Activated naive CD8-positive, alpha-beta T cell treated with anti-CD3 and anti-CD28 coated beads, Interleukin-2, amount 50 U/mL, for 16 hours (primary cell): ENCODE data around the gene OSBPL7.

Experiments used
- DNase-seq: peaks from one replicate; pipeline ENCODE4 v3.0.0-alpha.2; 2020; ENCODE audit warnings: low read depth, low spot score

Gene OSBPL7

DNA sequence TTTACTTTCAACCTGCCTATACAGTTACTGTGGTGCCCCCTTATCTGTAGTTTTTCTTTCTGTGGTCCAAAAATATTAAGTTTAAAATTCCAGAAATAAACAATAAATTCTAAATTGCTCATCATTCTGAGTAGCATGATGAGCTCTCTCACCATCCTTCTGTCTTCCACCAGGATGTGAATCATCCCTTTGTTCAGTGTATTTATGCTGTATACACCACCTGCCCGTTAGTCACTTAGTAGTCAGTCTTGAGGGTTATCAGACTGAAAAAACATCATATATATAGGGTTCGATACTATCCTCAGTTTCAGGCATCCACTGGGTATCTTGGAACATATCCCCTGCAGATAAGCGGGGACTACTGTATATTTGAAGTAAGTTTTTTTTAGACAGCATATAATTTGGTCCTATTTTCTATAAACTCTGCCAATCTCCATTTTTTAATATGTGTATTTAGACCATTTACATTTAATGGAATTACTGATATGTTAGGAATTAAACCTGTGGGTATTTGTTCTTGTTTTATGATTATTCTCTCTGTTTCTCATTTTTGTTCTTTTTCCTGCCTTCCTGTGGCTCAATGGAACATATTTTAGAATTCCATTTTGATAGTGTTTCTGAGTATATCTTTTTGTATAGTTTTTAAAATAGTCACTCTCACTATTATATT lies 57.5 kb downstream of the OSBPL7 start:
- DNase-seq = no peak

DNA sequence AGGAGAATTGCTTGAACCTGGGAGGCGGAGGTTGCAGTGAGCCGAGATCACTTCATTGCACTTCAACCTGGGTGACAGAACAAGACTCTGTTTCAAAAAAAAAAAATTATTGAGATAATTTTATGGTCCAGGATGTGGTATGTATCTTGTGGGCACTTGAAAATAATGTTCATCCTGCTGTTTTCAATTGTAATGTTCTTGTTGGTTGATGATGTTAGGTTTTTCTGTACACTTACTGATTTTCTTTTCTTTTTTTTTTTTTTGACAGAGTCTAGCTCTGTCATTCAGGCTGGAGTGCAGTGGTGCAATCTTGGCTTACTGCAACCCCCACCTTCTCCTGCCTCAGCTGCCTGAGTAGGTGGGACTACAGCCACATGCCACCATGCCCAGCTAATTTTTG lies 58.9 kb downstream of the OSBPL7 start:
- DNase-seq = no peak

DNA sequence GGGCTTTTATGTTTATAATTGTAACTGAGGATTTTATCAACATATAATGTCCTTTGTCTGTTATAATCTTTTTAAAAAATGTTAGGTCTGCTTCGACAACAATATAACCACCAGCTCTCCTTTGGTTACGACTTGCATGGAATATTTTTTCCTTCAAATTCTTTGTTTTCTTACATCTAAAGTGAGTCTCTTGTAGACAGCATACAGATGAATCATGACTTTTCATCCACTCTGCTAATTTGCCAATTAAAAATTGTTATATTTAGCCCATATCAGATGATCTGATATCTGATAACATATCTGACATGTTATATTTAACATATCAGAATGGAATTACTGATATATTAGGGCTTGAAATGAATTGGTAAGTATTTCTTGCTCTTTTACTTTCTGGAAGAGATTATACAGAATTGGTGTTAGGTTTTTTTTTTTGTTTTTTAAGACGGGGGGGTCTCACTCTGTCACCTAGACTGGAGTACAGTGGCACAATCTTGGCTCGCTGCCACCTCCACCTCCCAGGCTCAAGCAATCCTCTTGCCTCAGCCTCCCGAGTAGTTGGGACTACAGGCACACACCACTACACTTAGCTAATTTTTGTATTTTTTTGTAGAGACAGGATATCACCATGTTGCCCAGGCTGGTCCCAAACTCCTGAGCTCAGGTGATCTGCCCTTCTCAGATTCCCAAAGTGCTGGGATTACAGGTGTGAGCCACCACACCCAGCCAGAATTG lies 61.0 kb downstream of the OSBPL7 start:
- DNase-seq = no peak

DNA sequence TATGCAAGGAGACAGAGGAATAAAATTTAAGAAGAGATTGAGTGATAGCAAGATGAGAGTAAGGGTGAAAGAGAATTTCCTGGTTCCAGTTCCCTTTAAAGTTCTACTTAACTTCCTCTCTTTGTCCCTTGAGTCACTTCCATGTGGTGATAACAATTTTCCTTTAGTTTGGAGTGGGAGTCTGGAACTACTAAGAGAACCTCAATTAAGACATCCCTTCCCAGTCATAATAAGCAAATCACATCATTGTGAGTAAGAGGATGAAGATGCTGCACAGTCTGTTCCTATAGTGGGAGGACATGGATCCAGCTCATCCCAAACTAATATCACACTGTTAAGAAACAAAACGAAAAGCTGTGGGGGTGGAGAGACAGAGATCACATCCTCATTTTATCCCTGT lies 64.2 kb downstream of the OSBPL7 start:
- DNase-seq = no peak
